ENCODE measurements around the gene EHD3. TPM values are rescaled to one million over a fixed set of nuclear protein-coding genes. Genes with fewer than 3 reads are reported as not detected.
A peak's percentile ranks its signal among the peaks of the same experiment; 100 is the strongest.

Gene EHD3
- total and polyA plus RNA-seq, 2 of the 4 experiments (the other 2 are of a cell fraction) = 29.1 to 39.8 TPM

DNA sequence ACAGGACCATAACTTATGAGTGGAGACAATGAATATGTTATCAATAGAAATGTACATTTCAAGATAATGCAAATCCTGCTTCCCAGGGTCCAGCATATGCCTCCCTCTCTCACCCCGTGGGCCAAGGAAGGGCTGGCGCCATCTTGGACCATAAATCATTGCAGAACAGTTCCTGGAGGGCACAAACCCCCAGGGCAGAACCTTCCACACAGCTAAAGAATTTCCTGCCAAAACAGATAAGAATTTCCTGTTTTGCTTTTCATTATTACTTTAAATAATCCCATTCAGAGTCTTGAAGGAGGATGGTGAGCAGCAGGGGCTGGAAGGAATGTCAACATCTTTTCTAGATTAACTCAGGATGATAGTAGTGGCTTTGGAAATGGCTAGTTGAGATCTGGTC, 53.7 kb downstream of the EHD3 start:
- POLR2A ChIA-PET (ENCODE audit: unreplicated experiment) = interaction anchor here (0.9 kb wide), 1 partner anchor 8 kb away, joined by 3 read pairs; no protein-coding TSS in a partner anchor
- H4K20me1 ChIP-seq (ENCODE audit: insufficient read depth, low read length) = no peaks in the 10 kb centered on the region
- no peak overlapping the region for H3K18ac ChIP-seq (ENCODE audit: low read depth, low read length)
- H3K9me1 ChIP-seq (ENCODE audit: insufficient read depth, low read length) = peaks cover 11% of the 10 kb centered on the region; the same call in 1 of the 2 replicates
- in situ Hi-C loops (cut with MboI; ENCODE audit: low sequenced_read_pairs) (no loop called here), dilution Hi-C loops (cut with HindIII; ENCODE audit: low sequenced_read_pairs, unreplicated experiment) (no loop called here), intact Hi-C loops (cut with micrococcal nuclease) (loop anchor here (2.0 kb wide), 1 partner anchor 31 kb away; no protein-coding TSS in a partner anchor)
- DNase-seq = peak; percentile 37
- no peak overlapping the region for H2BK5ac ChIP-seq (ENCODE audit: low read depth, low read length, poor library complexity, severe bottlenecking)
- WGBS, 2 experiments (ENCODE audit: extremely low coverage in 2 of 2, insufficient read length in 1 of 2) = no CpG with 5 or more reads among the region's 2 CpGs
- H3K4me3 ChIP-seq (ENCODE audit: insufficient read depth, low read depth, low read length) = no peak overlapping the region
- peak overlapping the region; percentile 89; the same call in 1 of the 2 replicates for H3K14ac ChIP-seq (replicated peaks; ENCODE audit: low read depth, low read length)
- ATAC-seq (ENCODE audit: low read depth) = peak; percentile 71
- no peaks in the 10 kb centered on the region for H3K79me1 ChIP-seq (ENCODE audit: low read depth in 1 of 2, low read length in 2 of 2)
- no peak overlapping the region for H3K9ac ChIP-seq (ENCODE audit: low read depth, low read length)
- no peak overlapping the region; the same call in 1 of the 2 replicates for H3K27ac ChIP-seq (ENCODE audit: insufficient read depth, low read length)
- no peaks in the 10 kb centered on the region for H3K36me3 ChIP-seq (ENCODE audit: control insufficient read depth, insufficient read depth, low read length)
- no peaks in the 10 kb centered on the region for H3K9me3 ChIP-seq (ENCODE audit: control insufficient read depth, insufficient read depth, low read length)
- TF ChIP-seq, protein P1, sequence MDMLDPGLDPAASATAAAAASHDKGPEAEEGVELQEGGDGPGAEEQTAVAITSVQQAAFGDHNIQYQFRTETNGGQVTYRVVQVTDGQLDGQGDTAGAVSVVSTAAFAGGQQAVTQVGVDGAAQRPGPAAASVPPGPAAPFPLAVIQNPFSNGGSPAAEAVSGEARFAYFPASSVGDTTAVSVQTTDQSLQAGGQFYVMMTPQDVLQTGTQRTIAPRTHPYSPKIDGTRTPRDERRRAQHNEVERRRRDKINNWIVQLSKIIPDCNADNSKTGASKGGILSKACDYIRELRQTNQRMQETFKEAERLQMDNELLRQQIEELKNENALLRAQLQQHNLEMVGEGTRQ (IDR thresholded peaks at IDR 0.05; ENCODE audit: low read depth, low read length) = no peak
- TF ChIP-seq BHLHE40 (IDR thresholded peaks at IDR 0.05; ENCODE audit: low read depth, low read length) = no peak
- no peak for TF ChIP-seq FOS (IDR thresholded peaks at IDR 0.05; ENCODE audit: low read depth, low read length)
- no peak for TF ChIP-seq CEBPB (IDR thresholded peaks at IDR 0.05; ENCODE audit: low read depth, low read length)
- no peak for TF ChIP-seq ELK1 (IDR thresholded peaks at IDR 0.05; ENCODE audit: borderline replicate concordance, low read depth, low read length)
- H2BK15ac ChIP-seq (ENCODE audit: low read depth, low read length) = peak overlapping the region; percentile 90; the same call in 1 of the 3 replicates
- H2AFZ ChIP-seq (replicated peaks; ENCODE audit: low read length, poor library complexity) = peak overlapping the region; percentile 59
- H4K5ac ChIP-seq (ENCODE audit: low read depth, low read length) = no peak overlapping the region
- no peaks in the 10 kb centered on the region for H3K27me3 ChIP-seq (ENCODE audit: control insufficient read depth, insufficient read depth, low read length)
- H3K4me2 ChIP-seq (ENCODE audit: low read depth, low read length) = no peak overlapping the region
- BruUV-seq (replicated peaks) = no TSS peak
- H4K91ac ChIP-seq (ENCODE audit: insufficient read depth, low read depth, low read length) = no peak overlapping the region; the same call in 1 of the 2 replicates
- no peak overlapping the region for H2AK9ac ChIP-seq (replicated peaks; ENCODE audit: low read depth, low read length, poor library complexity)
- peak overlapping the region; percentile 87; the same call in 1 of the 2 replicates for H3K4ac ChIP-seq (ENCODE audit: low read depth, low read length)
- peak overlapping the region; percentile 95 for H2BK20ac ChIP-seq (ENCODE audit: low read depth, low read length)
- peak overlapping the region; percentile 36; the same call in 1 of the 2 replicates for H2AK5ac ChIP-seq (ENCODE audit: low read depth, low read length)
- no peak overlapping the region for H3K56ac ChIP-seq (ENCODE audit: extremely low read depth, insufficient read depth, low read length)
- CTCF ChIA-PET = interaction anchor here (0.8 kb wide), 1 partner anchor 576 kb away, joined by 3 read pairs; no protein-coding TSS in a partner anchor
- H3K23ac ChIP-seq (ENCODE audit: low read depth, low read length) = no peak overlapping the region; the same call in 1 of the 2 replicates
- peak overlapping the region; percentile 96 for H2BK120ac ChIP-seq (ENCODE audit: low read depth, low read length)
- peaks cover 10% of the 10 kb centered on the region for H3K4me1 ChIP-seq (ENCODE audit: control insufficient read depth, insufficient read depth, low read length)
- H4K8ac ChIP-seq (ENCODE audit: low read depth in 2 of 2, low read length in 2 of 2) = peak overlapping the region in 1 of 2 experiments; percentile 82; a peak in 1 of 4 replicates
